SW 1271 (cell line): ENCODE measurements around the gene WASF3.
"Not testable (repeated sequence)": the region's sequence is repeated elsewhere in the genome, so short reads cannot be mapped to it uniquely, and the experiment has no call there.

ENCODE experiments used
- DNase-seq, 2 experiments: peaks; one replicate each; lab custom pipeline; 2025; lab: John Stamatoyannopoulos, UW

WASF3 gene

GRCh38 chr13:26718872-26719271 lies 161.4 kb downstream of the WASF3 start:
- no peak for DNase-seq

GRCh38 chr13:26719356-26719945 lies 162.0 kb downstream of the WASF3 start:
- DNase-seq = peak in 1 of 2 experiments; percentile 9

- no peak for DNase-seq
Observed at GRCh38 chr13:26721251-26722121, 164.0 kb downstream of the WASF3 start.

- DNase-seq = no peak
Observed at GRCh38 chr13:26722321-26722720, 164.8 kb downstream of the WASF3 start.

GRCh38 chr13:26723620-26724019 lies 166.1 kb downstream of the WASF3 start:
- not testable (repeated sequence) for DNase-seq

- DNase-seq = no peak
Observed at GRCh38 chr13:26726684-26727083, 169.2 kb downstream of the WASF3 start.

- DNase-seq = no peak
Observed at GRCh38 chr13:26727122-26727521, 169.6 kb downstream of the WASF3 start.

- no peak for DNase-seq
Observed at GRCh38 chr13:26727633-26728032, 170.2 kb downstream of the WASF3 start.

GRCh38 chr13:26735677-26736076 lies 178.2 kb downstream of the WASF3 start:
- DNase-seq = no peak
